PC-3 (cell line): ENCODE results near the gene TRIM31. TPM values are rescaled to one million over a fixed set of nuclear protein-coding genes. Genes with fewer than 3 reads are reported as not detected.
"Not testable (repeated sequence)": the region's sequence is repeated elsewhere in the genome, so short reads cannot be mapped to it uniquely, and the experiment has no call there.

ENCODE experiments used
- ATAC-seq: fragments of 200-7000 bp; cut with Tn5 transposase; 2 replicates; pipeline ENCODE4 v1.9.1; 2020; ENCODE audit warnings: mild to moderate bottlenecking, moderate library complexity
- BruUV-seq: library from RNA; stranded (reverse); fragments of 400-500 nt; replicated peaks from 2 replicates; lab custom pipeline; 2021; lab: Mats Ljungman, UMichigan
- CTCF ChIA-PET: fragments of 300-600 bp; sonication (Branson Sonifier 250); formaldehyde crosslinking; loops from one replicate; lab custom pipeline; 2022; ENCODE audit warnings: antibody characterized with exemption; lab: Charles Lee
- POLR2A ChIA-PET: fragments of 300-600 bp; sonication (Branson Sonifier 250); formaldehyde crosslinking; loops from one replicate; lab custom pipeline; 2022; ENCODE audit warnings: antibody characterized with exemption; ENCODE audit not compliant: unreplicated experiment; lab: Charles Lee
- DNase-seq: peaks from one replicate; pipeline ENCODE4 v3.0.0-alpha.2; 2015
- H2AFZ ChIP-seq: fragments of 300-600 bp; sonication (generic); 2 replicates; pipeline ENCODE4 v1.6.0; 2016; ENCODE audit warnings: antibody characterized with exemption, low read length
- H3F3A ChIP-seq: fragments of 300-600 bp; sonication (generic); one replicate; pipeline ENCODE4 v1.6.0; 2017; ENCODE audit warnings: antibody characterized with exemption, low read length, control low read depth, mild to moderate bottlenecking; ENCODE audit not compliant: unreplicated experiment
- H3K27ac ChIP-seq: fragments of 300-600 bp; sonication (generic); 2 replicates; pipeline ENCODE4 v1.5.1; 2016; ENCODE audit warnings: mild to moderate bottlenecking, low read length
- H3K27me3 ChIP-seq: fragments of 300-600 bp; sonication (generic); 2 replicates; pipeline ENCODE4 v1.6.1; 2016; ENCODE audit warnings: low read length, mixed read lengths
- H3K36me3 ChIP-seq: fragments of 300-600 bp; sonication (generic); 2 replicates; pipeline ENCODE4 v1.6.1; 2016; ENCODE audit warnings: low read depth, mixed run types, low read length, mixed read lengths
- H3K4me1 ChIP-seq: fragments of 300-600 bp; sonication (generic); 2 replicates; pipeline ENCODE4 v1.5.1; 2016; ENCODE audit warnings: low read length; ENCODE audit not compliant: insufficient read depth
- H3K4me2 ChIP-seq: fragments of 300-600 bp; sonication (generic); 2 replicates; pipeline ENCODE4 v1.6.0; 2016; ENCODE audit warnings: low read length
- H3K4me3 ChIP-seq: fragments of 300-600 bp; sonication (generic); 2 replicates; pipeline ENCODE4 v1.5.1; 2016; ENCODE audit warnings: mild to moderate bottlenecking, low read length, mixed read lengths
- H3K79me2 ChIP-seq: fragments of 300-600 bp; sonication (generic); 2 replicates; pipeline ENCODE4 v1.6.1; 2017; ENCODE audit warnings: low read length, mixed read lengths
- H3K9ac ChIP-seq: fragments of 300-600 bp; sonication (generic); 2 replicates; pipeline ENCODE4 v1.6.0; 2016; ENCODE audit warnings: mild to moderate bottlenecking, low read length
- H3K9me2 ChIP-seq: fragments of 300-600 bp; sonication (generic); replicated peaks from 2 replicates; pipeline ENCODE4 v1.6.1; 2016; ENCODE audit warnings: mixed run types, low read length, mixed read lengths
- H3K9me3 ChIP-seq: fragments of 300-600 bp; sonication (generic); 2 replicates; pipeline ENCODE4 v1.6.1; 2016; ENCODE audit warnings: low read length, mixed read lengths
- H4K20me1 ChIP-seq: fragments of 300-600 bp; sonication (generic); 2 replicates; pipeline ENCODE4 v1.6.1; 2016; ENCODE audit warnings: low read length, mixed read lengths
- EZH2 ChIP-seq: fragments of 300-600 bp; sonication (generic); IDR thresholded peaks from one replicate; pipeline ENCODE4 v1.6.1; 2017; ENCODE audit warnings: antibody characterized with exemption, mild to moderate bottlenecking, low read length; ENCODE audit not compliant: unreplicated experiment
- EZH2phosphoT487 ChIP-seq: fragments of 300-600 bp; sonication (generic); IDR thresholded peaks from 2 replicates; pipeline ENCODE4 v1.6.1; 2018; ENCODE audit warnings: mild to moderate bottlenecking, antibody characterized with exemption, low read length, borderline replicate concordance
- intact Hi-C: fragments of 100-400 bp; cut with micrococcal nuclease; formaldehyde crosslinking; loops from 2 replicates; pipeline ENCODE4 v1.9.0; 2023
- total RNA-seq: library from RNA; depleted of rRNA; stranded (reverse); fragments of >200 nt; gene quantifications from 2 replicates; pipeline ENCODE4 v1.2.3, GENCODE V29; 2014
- TF ChIP-seq, protein P1 (sequence below): fragments of 300-600 bp; sonication (generic); conservative IDR thresholded peaks from 2 replicates; pipeline ENCODE4 v1.5.1; 2017; ENCODE audit warnings: antibody characterized with exemption, low read depth, mild to moderate bottlenecking, low read length

Gene TRIM31
- total RNA-seq, 1 experiment from 2014 or later, result 0.11 TPM

GRCh38 chr6:30121446-30122366 is 8.8 kb upstream of the TRIM31 start:
- Histone ChIP-seq H3K27me3 (no peaks in the 10 kb centered on the region), H3K27ac (no peak overlapping the region), H3K4me1 (peaks cover 16% of the 10 kb centered on the region), H3K4me2 (no peak overlapping the region), H3K79me2 (no peaks in the 10 kb centered on the region), H3K9me2 (no peaks in the 10 kb centered on the region), H3K9ac (no peak overlapping the region), H3K9me3 (no peaks in the 10 kb centered on the region), H4K20me1 (no peaks in the 10 kb centered on the region), H3K4me3 (no peak overlapping the region), H3K36me3 (no peaks in the 10 kb centered on the region), H2AFZ (no peak overlapping the region), H3F3A (no peaks in the 10 kb centered on the region)
- POLR2A ChIA-PET, result no interaction called here
- ATAC-seq, result no peak
- TF ChIP-seq, protein P1, sequence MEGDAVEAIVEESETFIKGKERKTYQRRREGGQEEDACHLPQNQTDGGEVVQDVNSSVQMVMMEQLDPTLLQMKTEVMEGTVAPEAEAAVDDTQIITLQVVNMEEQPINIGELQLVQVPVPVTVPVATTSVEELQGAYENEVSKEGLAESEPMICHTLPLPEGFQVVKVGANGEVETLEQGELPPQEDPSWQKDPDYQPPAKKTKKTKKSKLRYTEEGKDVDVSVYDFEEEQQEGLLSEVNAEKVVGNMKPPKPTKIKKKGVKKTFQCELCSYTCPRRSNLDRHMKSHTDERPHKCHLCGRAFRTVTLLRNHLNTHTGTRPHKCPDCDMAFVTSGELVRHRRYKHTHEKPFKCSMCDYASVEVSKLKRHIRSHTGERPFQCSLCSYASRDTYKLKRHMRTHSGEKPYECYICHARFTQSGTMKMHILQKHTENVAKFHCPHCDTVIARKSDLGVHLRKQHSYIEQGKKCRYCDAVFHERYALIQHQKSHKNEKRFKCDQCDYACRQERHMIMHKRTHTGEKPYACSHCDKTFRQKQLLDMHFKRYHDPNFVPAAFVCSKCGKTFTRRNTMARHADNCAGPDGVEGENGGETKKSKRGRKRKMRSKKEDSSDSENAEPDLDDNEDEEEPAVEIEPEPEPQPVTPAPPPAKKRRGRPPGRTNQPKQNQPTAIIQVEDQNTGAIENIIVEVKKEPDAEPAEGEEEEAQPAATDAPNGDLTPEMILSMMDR, result no peak
- no peak for TF ChIP-seq EZH2phosphoT487
- TF ChIP-seq EZH2, result no peak
- intact Hi-C loops, result no loop called here
- CTCF ChIA-PET, result interaction anchor here (0.5 to 1.4 kb wide), 2 partner anchors 9 to 469 kb away, joined by 7 to 10 read pairs; no protein-coding TSS in a partner anchor
- no peak for DNase-seq
- BruUV-seq, result no TSS peak

- ATAC-seq, H3K9ac ChIP-seq, H3K4me2 ChIP-seq, H3K9me2 ChIP-seq, H3K27ac ChIP-seq, CTCF ChIA-PET, H3K79me2 ChIP-seq, H3F3A ChIP-seq, H4K20me1 ChIP-seq, H2AFZ ChIP-seq, DNase-seq, H3K9me3 ChIP-seq, H3K36me3 ChIP-seq, intact Hi-C loops, H3K4me3 ChIP-seq, POLR2A ChIA-PET, BruUV-seq, H3K27me3 ChIP-seq: not testable (repeated sequence)
- peaks cover 16% of the 10 kb centered on the region for H3K4me1 ChIP-seq
Observed at GRCh38 chr6:30118691-30119090, 5.8 kb upstream of the TRIM31 start.

GRCh38 chr6:30116724-30117123 is 3.8 kb upstream of the TRIM31 start:
- no peaks in the 10 kb centered on the region for H3K27me3 ChIP-seq
- BruUV-seq, result no TSS peak
- intact Hi-C loops, result no loop called here
- H3K36me3 ChIP-seq, result no peaks in the 10 kb centered on the region
- ATAC-seq (no peak), DNase-seq (no peak)
- H3K27ac ChIP-seq, result no peak overlapping the region
- CTCF ChIA-PET, result no interaction called here
- POLR2A ChIA-PET, result no interaction called here
- H3F3A ChIP-seq, result no peaks in the 10 kb centered on the region
- H3K79me2 ChIP-seq, result no peaks in the 10 kb centered on the region
- no peak overlapping the region for H3K4me2 ChIP-seq
- H4K20me1 ChIP-seq, result no peaks in the 10 kb centered on the region
- no peaks in the 10 kb centered on the region for H3K9me2 ChIP-seq
- no peak overlapping the region for H3K9ac ChIP-seq
- H3K4me3 ChIP-seq, result no peak overlapping the region
- no peaks in the 10 kb centered on the region for H3K9me3 ChIP-seq
- TF ChIP-seq, protein P1, result no peak; the same call in 1 of the 2 replicates
- TF ChIP-seq EZH2 (no peak), EZH2phosphoT487 (no peak)
- peaks cover 17% of the 10 kb centered on the region for H3K4me1 ChIP-seq
- no peak overlapping the region for H2AFZ ChIP-seq
